Left colon (tissue), 2 donors: Measurements from ENCODE around the gene LGR6. TPM values are rescaled to one million over a fixed set of nuclear protein-coding genes. Genes with fewer than 3 reads are reported as not detected.
"Not testable (repeated sequence)": the region's sequence is repeated elsewhere in the genome, so short reads cannot be mapped to it uniquely, and the experiment has no call there.

Experiments
- ATAC-seq: fragments of 200-7000 bp; cut with Tn5 transposase; one replicate; pipeline ENCODE4 v1.9.1; 2020; ENCODE audit warnings: mild to moderate bottlenecking, moderate library complexity
- DNase-seq, 2 donors: peaks; one replicate each; pipeline ENCODE4 v3.0.0-alpha.2; 2020
- intact Hi-C, 2 donors: fragments of 100-400 bp; cut with DNase I in 1 of 2; cut with micrococcal nuclease in 1 of 2; formaldehyde crosslinking; loops; one replicate each; pipeline versions ENCODE4 v1.11.2 to v1.14.0; 2022; cut with DNase I, micrococcal nuclease
- total RNA-seq, 2 donors: library from RNA; stranded (reverse); fragmentation: NEBNext Ultra II Directional; extraction: Animal tissue kit (Norgen Biotek cat#: 25700); gene quantifications; one replicate each; pipeline ENCODE4 v1.2.1, GENCODE V29; 2021
- donor health status: DM: no; HTN: no; CAD: no.
- donor health status: DM: yes; HTN: yes; CAD: no.

The LGR6 gene
- total RNA-seq, 2 donors from 2014 or later = 1.1 to 1.9 TPM

- ATAC-seq (no peak), DNase-seq (no peak)
- intact Hi-C loops = no loop called here
Observed at GRCh38 chr1:202171292-202172014, 22.1 kb upstream of the LGR6 start.

- no peak for ATAC-seq
- intact Hi-C loops = no loop called here
Observed at GRCh38 chr1:202172015-202172355, 21.6 kb upstream of the LGR6 start.

GRCh38 chr1:202173993-202174392, 19.6 kb upstream of the LGR6 start:
- intact Hi-C loops = no loop called here
- ATAC-seq (no peak), DNase-seq (no peak)

More at GRCh38 chr1:202172015-202172355, 21.6 kb upstream of the LGR6 start:
- no peak for DNase-seq

- DNase-seq (no peak), ATAC-seq (no peak)
- intact Hi-C loops = no loop called here
Observed at GRCh38 chr1:202176949-202177927, 16.4 kb upstream of the LGR6 start.

GRCh38 chr1:202179828-202180750, 13.5 kb upstream of the LGR6 start:
- ATAC-seq (no peak), DNase-seq (no peak)
- intact Hi-C loops = no loop called here

GRCh38 chr1:202180751-202181139, 12.9 kb upstream of the LGR6 start:
- DNase-seq, intact Hi-C loops, ATAC-seq: not testable (repeated sequence)

GRCh38 chr1:202181586-202181985, 12.0 kb upstream of the LGR6 start:
- intact Hi-C loops = no loop called here
- ATAC-seq (no peak), DNase-seq (no peak)

GRCh38 chr1:202182040-202182877, 11.3 kb upstream of the LGR6 start:
- intact Hi-C loops = no loop called here
- no peak for ATAC-seq

GRCh38 chr1:202184750-202185460, 8.7 kb upstream of the LGR6 start:
- intact Hi-C loops = loop anchor here in 1 of 2 donors (5.0 kb wide), 1 partner anchor 532 kb away; no protein-coding TSS in a partner anchor
- ATAC-seq (peak; percentile 67), DNase-seq (peak; percentile 77 to 93)

More at GRCh38 chr1:202182040-202182877, 11.3 kb upstream of the LGR6 start:
- DNase-seq = no peak

- intact Hi-C loops = loop anchor here in 1 of 2 donors (5.0 kb wide), 1 partner anchor 531 kb away; no protein-coding TSS in a partner anchor
- ATAC-seq = no peak
- no peak for DNase-seq
Observed at GRCh38 chr1:202186327-202186726, 7.3 kb upstream of the LGR6 start.

- intact Hi-C loops = loop anchor here in 1 of 2 donors (5.0 kb wide), 1 partner anchor 530 kb away; no protein-coding TSS in a partner anchor
- ATAC-seq = peak; percentile 90
- peak; percentile 76 to 84 for DNase-seq
Observed at GRCh38 chr1:202187041-202187671, 6.4 kb upstream of the LGR6 start.

GRCh38 chr1:202187697-202188407, 5.7 kb upstream of the LGR6 start:
- intact Hi-C loops = loop anchor here in 1 of 2 donors (5.0 kb wide), 1 partner anchor 529 kb away; no protein-coding TSS in a partner anchor
- ATAC-seq = no peak
- no peak for DNase-seq

- peak; percentile 54 to 89 for DNase-seq
- peak; percentile 42 for ATAC-seq
- intact Hi-C loops = loop anchor here in 1 of 2 donors (5.0 kb wide), 1 partner anchor 528 kb away; no protein-coding TSS in a partner anchor
Observed at GRCh38 chr1:202189001-202189790, 4.4 kb upstream of the LGR6 start.

- DNase-seq = no peak
- peak; percentile 13 for ATAC-seq
Observed at GRCh38 chr1:202189918-202190715, 3.5 kb upstream of the LGR6 start.

More at GRCh38 chr1:202189918-202190715, 3.5 kb upstream of the LGR6 start:
- intact Hi-C loops = loop anchor here (5.0 kb wide), 2 partner anchors 122 to 527 kb away; no protein-coding TSS in a partner anchor
